Colonic mucosa (tissue), 4 donors: ENCODE measurements around the gene MED6. TPM values are rescaled to one million over a fixed set of nuclear protein-coding genes. Genes with fewer than 3 reads are reported as not detected.

Experiments used
- DNase-seq: peaks from one replicate; pipeline ENCODE4 v3.0.0-alpha.2; 2020
- H3K27ac ChIP-seq: fragments of 200-600 bp; one replicate; pipeline ENCODE4 v1.8.0; 2021
- H3K27me3 ChIP-seq: fragments of 200-600 bp; one replicate; pipeline ENCODE4 v1.8.0; 2021
- H3K36me3 ChIP-seq: fragments of 200-600 bp; one replicate; pipeline ENCODE4 v1.8.0; 2021
- H3K4me1 ChIP-seq: fragments of 200-600 bp; one replicate; pipeline ENCODE4 v1.8.0; 2021; ENCODE audit warnings: mild to moderate bottlenecking
- H3K4me3 ChIP-seq: fragments of 200-600 bp; one replicate; pipeline ENCODE4 v1.8.0; 2021
- H3K9ac ChIP-seq, 2 donors: one replicate each; pipeline ENCODE4 v1.7.0; 2013; ENCODE audit warnings: control low read depth in 2 of 2, low read depth in 2 of 2, low read length in 2 of 2
- H3K9me3 ChIP-seq: fragments of 200-600 bp; one replicate; pipeline ENCODE4 v1.8.0; 2021
- CTCF ChIP-seq: fragments of 200-600 bp; IDR thresholded peaks from one replicate; pipeline ENCODE4 v1.8.0; 2022; ENCODE audit warnings: antibody characterized with exemption, mild to moderate bottlenecking
- intact Hi-C: fragments of 100-400 bp; cut with DNase I; formaldehyde crosslinking; loops from one replicate; pipeline ENCODE4 v1.14.1; 2022
- total RNA-seq, 2 donors: library from RNA; stranded (reverse); fragmentation: NEBNext Ultra II Directional in 1 of 2; extraction: Animal tissue kit (Norgen Biotek cat#: 25700) in 1 of 2; gene quantifications; one replicate each; pipeline ENCODE4 v1.2.1, GENCODE V29; 2021
- donor health status: healthy.
- donor health status: DM: no; HTN: no; CAD: no.
- donor health status: DM: no; HTN: no; CAD: no.

The MED6 gene
- total RNA-seq, 2 donors from 2014 or later, result 25.7 to 28.0 TPM

DNA sequence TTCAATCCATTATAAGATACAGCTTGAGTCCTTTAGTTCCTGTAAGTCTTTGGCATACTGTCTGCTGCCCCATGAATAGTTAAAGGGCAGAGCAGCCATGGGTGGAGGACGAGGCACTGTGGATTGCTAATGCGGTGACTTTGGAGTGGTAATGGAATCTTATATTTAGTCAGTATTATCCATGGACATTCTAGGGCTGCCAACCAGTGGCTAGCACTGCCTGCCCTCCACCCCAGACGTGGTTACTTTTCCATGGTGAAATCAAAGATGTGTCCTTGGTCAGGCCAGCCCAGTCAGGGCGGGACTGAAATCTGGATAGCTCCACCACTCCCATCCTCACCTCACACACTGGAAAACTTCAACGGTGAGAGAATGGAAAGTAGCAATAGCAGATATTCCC lies 43.5 kb upstream of the MED6 start:
- Histone ChIP-seq H3K9me3 (no peaks in the 10 kb centered on the region), H3K36me3 (no peaks in the 10 kb centered on the region), H3K4me1 (peaks cover 4% of the 10 kb centered on the region), H3K4me3 (no peak overlapping the region), H3K9ac (no peak overlapping the region), H3K27ac (no peak overlapping the region), H3K27me3 (peaks cover 8% of the 10 kb centered on the region)
- no peak for DNase-seq
- intact Hi-C loops, result no loop called here
- TF ChIP-seq CTCF, result no peak

DNA sequence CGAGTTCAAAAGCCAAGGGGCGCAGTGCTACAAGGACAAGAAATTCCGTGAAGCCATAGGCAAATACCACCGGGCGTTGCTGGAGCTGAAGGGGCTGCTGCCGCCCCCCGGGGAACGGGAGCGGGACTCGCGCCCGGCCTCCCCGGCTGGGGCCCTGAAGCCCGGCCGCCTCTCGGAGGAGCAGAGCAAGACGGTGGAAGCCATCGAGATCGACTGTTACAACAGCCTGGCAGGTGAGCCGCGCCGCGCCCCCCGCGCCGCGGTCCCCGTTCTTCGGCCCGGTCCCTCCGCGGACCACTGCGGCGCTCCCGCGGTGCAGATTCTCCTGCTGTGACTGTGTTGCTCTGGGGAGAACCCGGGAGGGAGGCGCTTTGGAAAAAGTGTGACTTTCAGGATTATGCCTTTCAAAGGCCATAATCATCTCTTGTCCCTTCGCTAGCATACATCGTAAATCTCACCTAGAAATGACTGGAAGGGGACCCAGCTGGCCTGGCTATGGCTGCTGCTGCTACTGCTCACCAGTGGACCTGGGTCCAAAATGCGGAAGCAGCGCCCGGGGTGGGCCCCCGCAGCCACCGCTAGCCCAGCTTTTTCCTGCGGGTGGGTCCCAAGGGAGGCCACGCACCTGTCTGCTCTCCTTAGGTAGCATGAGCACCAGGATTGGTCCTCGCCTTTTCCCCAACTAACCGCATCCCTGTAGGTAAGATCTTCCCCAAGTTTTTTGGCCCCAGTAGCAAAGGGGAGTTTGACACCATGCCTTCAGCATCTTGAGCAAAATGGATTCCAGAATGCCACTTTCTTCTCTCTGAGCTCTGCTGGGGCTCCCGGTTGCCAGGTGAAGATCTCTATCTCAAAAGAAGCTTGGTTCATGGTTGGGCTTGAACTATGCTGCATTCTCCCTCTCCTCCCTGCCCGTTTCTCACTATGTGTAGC lies 42.1 kb upstream of the MED6 start:
- no peak for DNase-seq

DNA sequence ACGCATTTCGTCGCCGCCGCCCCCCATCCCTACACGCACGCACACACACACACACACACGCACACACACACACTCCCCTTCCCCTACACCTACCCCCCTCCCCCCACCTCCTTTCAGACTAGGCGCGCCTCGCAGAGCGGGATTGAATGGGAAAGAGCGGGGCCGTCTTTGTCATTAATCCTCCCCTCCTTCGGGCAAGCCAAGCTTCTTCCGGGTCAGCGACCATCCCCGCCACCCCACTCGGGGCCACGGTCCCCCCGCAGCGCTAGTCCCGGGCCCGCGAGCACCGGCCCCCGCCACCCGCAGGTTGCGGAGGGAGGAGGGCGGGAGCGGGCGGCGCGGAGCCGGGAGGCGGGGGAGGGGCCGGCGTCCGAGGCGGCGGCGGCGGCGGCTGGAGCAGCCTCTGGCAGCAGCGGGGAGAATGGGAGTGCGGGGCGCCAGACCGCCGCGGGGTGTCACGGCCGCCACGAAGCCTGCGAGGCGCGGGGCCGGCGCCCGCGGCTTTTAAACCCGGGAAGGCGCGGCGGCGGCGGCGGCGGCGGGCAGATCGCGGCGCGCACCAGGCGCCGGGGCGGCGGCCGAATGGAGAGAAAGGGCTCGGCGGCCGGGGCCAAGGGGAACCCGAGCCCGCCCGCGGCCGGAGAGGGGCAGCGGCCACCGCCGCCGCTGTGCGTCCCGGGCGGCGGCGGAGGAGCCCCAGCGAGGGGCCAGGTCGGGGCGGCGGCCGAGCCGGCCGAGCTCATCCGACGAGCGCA lies 41.3 kb upstream of the MED6 start, which contains the start of gene TTC9:
TSS of gene TTC9 (plus strand) at position 369 of the 755 bp plus-strand sequence. CDS start at position 583, 214 bp downstream.
- Histone ChIP-seq H3K27ac (no peak within 1 kb of the TSS), H3K36me3 (no peaks in the 10 kb centered on the region), H3K27me3 (peaks cover 8% of the 10 kb centered on the region), H3K4me3 (peak within 1 kb of the TSS; percentile 55), H3K4me1 (peaks cover 4% of the 10 kb centered on the region), H3K9ac (peak within 1 kb of the TSS; percentile 40 to 65), H3K9me3 (no peaks in the 10 kb centered on the region)
- peak; percentile 35 for DNase-seq
- intact Hi-C loops, result no loop called here
- no peak for TF ChIP-seq CTCF

More for the DNA sequence above, 42.1 kb upstream of the MED6 start:
- Histone ChIP-seq H3K4me1 (peaks cover 4% of the 10 kb centered on the region), H3K9ac (peak overlapping the region; percentile 40 to 65), H3K27ac (no peak overlapping the region), H3K36me3 (no peaks in the 10 kb centered on the region), H3K4me3 (peak overlapping the region; percentile 55), H3K27me3 (peaks cover 8% of the 10 kb centered on the region), H3K9me3 (no peaks in the 10 kb centered on the region)
- TF ChIP-seq CTCF, result no peak
- intact Hi-C loops, result no loop called here

- DNase-seq, result peak; percentile 35
- Histone ChIP-seq H3K4me3 (peak overlapping the region; percentile 55), H3K4me1 (peaks cover 4% of the 10 kb centered on the region), H3K9ac (peak overlapping the region; percentile 19 to 65), H3K36me3 (no peaks in the 10 kb centered on the region), H3K27ac (no peak overlapping the region), H3K27me3 (peaks cover 8% of the 10 kb centered on the region), H3K9me3 (no peaks in the 10 kb centered on the region)
- no peak for TF ChIP-seq CTCF
- intact Hi-C loops, result no loop called here
Measured at GRCh38 chr14:70640938-70641547, 40.6 kb upstream of the MED6 start.

- Histone ChIP-seq H3K9me3 (no peaks in the 10 kb centered on the region), H3K36me3 (no peaks in the 10 kb centered on the region), H3K4me3 (no peak overlapping the region), H3K9ac (no peak overlapping the region), H3K27ac (no peak overlapping the region), H3K4me1 (peaks cover 4% of the 10 kb centered on the region), H3K27me3 (peaks cover 8% of the 10 kb centered on the region)
- intact Hi-C loops, result no loop called here
- TF ChIP-seq CTCF, result no peak
- no peak for DNase-seq
Measured at GRCh38 chr14:70638416-70638815, 38.0 kb upstream of the MED6 start.
